ENCODE data around the gene CPSF6.
A peak's percentile ranks its signal among the peaks of the same experiment; 100 is the strongest.
"Not testable (repeated sequence)": the region's sequence is repeated elsewhere in the genome, so short reads cannot be mapped to it uniquely, and the experiment has no call there.

The CPSF6 gene

DNA sequence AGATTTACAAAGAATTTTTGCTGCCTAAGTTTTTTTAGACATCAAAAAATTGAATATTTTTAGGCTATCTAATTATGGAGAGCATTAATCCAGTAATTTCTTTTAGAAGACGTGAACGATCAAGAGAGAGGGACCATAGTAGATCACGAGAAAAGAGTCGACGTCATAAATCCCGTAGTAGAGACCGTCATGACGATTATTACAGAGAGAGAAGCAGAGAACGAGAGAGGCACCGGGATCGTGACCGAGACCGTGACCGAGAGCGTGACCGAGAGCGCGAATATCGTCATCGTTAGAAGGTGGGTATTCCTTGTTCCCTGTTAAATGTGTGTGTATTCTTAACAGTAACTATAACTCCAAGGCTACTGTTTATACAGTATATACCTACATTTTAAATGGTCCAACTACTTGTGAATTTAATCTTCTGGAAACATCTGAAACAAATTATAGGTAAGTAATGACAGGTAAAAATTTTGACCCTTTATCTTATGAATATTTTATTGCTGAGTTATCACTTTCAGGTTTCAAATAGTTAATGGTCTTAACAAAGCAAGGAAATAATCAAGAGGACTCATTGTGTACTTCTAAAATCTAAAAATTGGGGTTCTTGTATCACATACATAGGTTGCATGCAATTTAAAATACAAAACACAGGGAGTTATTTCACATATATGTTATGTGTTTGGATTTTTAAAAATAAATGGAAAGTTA is 23.1 kb downstream of the CPSF6 start:
- no peak for TF ChIP-seq CTCF (IDR thresholded peaks at IDR 0.05; ENCODE audit: insufficient read depth, low read depth, low read length, missing control alignments)
- H3K4me3 ChIP-seq (ENCODE audit: low read length) = no peak overlapping the region
- DNase-seq (ENCODE audit: low read depth) = no peak

GRCh38 chr12:69265205-69265604 is 25.8 kb downstream of the CPSF6 start:
- DNase-seq (ENCODE audit: low read depth) = no peak
- TF ChIP-seq CTCF (IDR thresholded peaks at IDR 0.05; ENCODE audit: insufficient read depth, low read depth, low read length, missing control alignments) = no peak
- H3K4me3 ChIP-seq (ENCODE audit: low read length) = no peak overlapping the region

GRCh38 chr12:69265633-69266032 is 26.3 kb downstream of the CPSF6 start:
- H3K4me3 ChIP-seq (ENCODE audit: low read length); DNase-seq (ENCODE audit: low read depth): not testable (repeated sequence)

GRCh38 chr12:69266036-69266635 is 26.8 kb downstream of the CPSF6 start:
- peak; percentile 75 for DNase-seq (ENCODE audit: low read depth)
- no peak for TF ChIP-seq CTCF (IDR thresholded peaks at IDR 0.05; ENCODE audit: insufficient read depth, low read depth, low read length, missing control alignments)
- H3K4me3 ChIP-seq (ENCODE audit: low read length) = no peak overlapping the region

GRCh38 chr12:69269736-69270135 is 30.4 kb downstream of the CPSF6 start:
- H3K4me3 ChIP-seq (ENCODE audit: low read length) = no peak overlapping the region
- no peak for TF ChIP-seq CTCF (IDR thresholded peaks at IDR 0.05; ENCODE audit: insufficient read depth, low read depth, low read length, missing control alignments)
- no peak for DNase-seq (ENCODE audit: low read depth)

DNA sequence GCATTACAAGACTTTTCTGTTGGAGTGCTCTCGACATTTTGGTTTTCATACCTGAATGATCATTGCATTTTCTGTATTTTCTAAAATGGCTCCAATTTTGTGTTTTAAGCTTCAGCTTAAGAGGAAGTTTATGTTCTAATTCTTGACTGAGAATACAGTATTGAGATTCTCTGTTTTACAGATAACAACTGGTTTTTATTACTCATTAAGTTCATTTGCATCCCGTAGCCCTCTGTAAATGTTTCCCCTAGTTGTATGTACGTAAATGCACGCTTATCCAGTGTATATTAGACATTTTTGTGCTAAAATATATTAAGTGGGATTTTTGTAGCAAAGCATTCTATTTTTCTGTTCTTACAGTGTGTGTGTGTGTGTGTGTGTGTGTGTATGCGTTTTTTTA is 33.1 kb downstream of the CPSF6 start:
- DNase-seq (ENCODE audit: low read depth) = no peak
- H3K4me3 ChIP-seq (ENCODE audit: low read length) = no peak overlapping the region

GRCh38 chr12:69274861-69275260 is 35.5 kb downstream of the CPSF6 start:
- no peak overlapping the region for H3K4me3 ChIP-seq (ENCODE audit: low read length)
- no peak for TF ChIP-seq CTCF (IDR thresholded peaks at IDR 0.05; ENCODE audit: insufficient read depth, low read depth, low read length, missing control alignments)
- DNase-seq (ENCODE audit: low read depth) = peak; percentile 44

More for the DNA sequence above, 33.1 kb downstream of the CPSF6 start:
- no peak for TF ChIP-seq CTCF (IDR thresholded peaks at IDR 0.05; ENCODE audit: insufficient read depth, low read depth, low read length, missing control alignments)
